ENCODE results near the gene SAC3D1.

DNA sequence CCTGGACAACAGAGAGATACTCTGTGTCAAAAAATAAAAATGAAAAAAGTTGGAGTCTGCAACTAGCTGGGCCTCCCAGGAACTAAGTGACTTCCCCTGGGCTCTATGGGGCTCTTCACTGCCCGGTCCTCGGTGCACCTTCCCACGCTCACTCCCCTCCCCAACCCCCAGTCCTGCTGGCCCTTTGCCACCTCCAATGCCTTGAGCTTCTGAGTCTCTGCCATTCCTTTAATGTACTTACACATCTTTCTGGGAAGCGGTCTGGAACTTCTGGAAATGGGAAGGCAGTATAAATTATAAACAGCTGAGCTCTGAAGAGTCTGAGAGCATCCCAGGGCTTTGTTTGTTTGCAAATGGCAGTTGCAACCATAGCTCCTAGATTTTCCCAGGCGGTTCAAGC, 38.3 kb upstream of the SAC3D1 start:
- TF ChIP-seq, protein P1, sequence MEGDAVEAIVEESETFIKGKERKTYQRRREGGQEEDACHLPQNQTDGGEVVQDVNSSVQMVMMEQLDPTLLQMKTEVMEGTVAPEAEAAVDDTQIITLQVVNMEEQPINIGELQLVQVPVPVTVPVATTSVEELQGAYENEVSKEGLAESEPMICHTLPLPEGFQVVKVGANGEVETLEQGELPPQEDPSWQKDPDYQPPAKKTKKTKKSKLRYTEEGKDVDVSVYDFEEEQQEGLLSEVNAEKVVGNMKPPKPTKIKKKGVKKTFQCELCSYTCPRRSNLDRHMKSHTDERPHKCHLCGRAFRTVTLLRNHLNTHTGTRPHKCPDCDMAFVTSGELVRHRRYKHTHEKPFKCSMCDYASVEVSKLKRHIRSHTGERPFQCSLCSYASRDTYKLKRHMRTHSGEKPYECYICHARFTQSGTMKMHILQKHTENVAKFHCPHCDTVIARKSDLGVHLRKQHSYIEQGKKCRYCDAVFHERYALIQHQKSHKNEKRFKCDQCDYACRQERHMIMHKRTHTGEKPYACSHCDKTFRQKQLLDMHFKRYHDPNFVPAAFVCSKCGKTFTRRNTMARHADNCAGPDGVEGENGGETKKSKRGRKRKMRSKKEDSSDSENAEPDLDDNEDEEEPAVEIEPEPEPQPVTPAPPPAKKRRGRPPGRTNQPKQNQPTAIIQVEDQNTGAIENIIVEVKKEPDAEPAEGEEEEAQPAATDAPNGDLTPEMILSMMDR (IDR thresholded peaks at IDR 0.05), result no peak
- no peak for TF ChIP-seq POLR2A (IDR thresholded peaks at IDR 0.05)

Measured in right lobe of liver (tissue), 4 donors.